ENCODE measurements around the gene IL1B.

- no peak for TF ChIP-seq CTCF (IDR thresholded peaks at IDR 0.05)
- no peak for TF ChIP-seq TCF7L2 (IDR thresholded peaks at IDR 0.05; ENCODE audit: low read depth, low read length)
- TF ChIP-seq SIN3A (IDR thresholded peaks at IDR 0.05; ENCODE audit: borderline replicate concordance, insufficient read depth, low read depth, low read length): no peak
- TF ChIP-seq POLR2AphosphoS5 (IDR thresholded peaks at IDR 0.05; ENCODE audit: low read depth, low read length): no peak
- no peak for TF ChIP-seq REST (IDR thresholded peaks at IDR 0.05; ENCODE audit: insufficient read depth in 1 of 2, low read depth in 2 of 2, low read length in 1 of 2)
Observed at GRCh38 chr2:112848833-112849232, 12.3 kb upstream of the IL1B start.
